Activated CD8-positive, alpha-beta T cell treated with anti-CD3 and anti-CD28 coated beads, Interleukin-2, amount 10 ng/mL, durations not matched to agents 7 days and 5 days (primary cell): ENCODE results near the gene MEF2A. TPM values are rescaled to one million over a fixed set of nuclear protein-coding genes. Genes with fewer than 3 reads are reported as not detected.
"Not testable (repeated sequence)": the region's sequence is repeated elsewhere in the genome, so short reads cannot be mapped to it uniquely, and the experiment has no call there.

Experiments used
- ATAC-seq: fragments of 150-1000 bp; cut with Tn5 transposase; one replicate; pipeline ENCODE4 v1.10.0; 2021; ENCODE audit warnings: moderate library complexity
- CTCF ChIA-PET: fragments of 350-600 bp; sonication (Branson Sonifier 250); formaldehyde crosslinking; loops from one replicate; lab custom pipeline; 2021; ENCODE audit warnings: antibody characterized with exemption; lab: Charles Lee
- POLR2A ChIA-PET: fragments of 350-600 bp; sonication (Branson Sonifier 250); formaldehyde crosslinking; loops from one replicate; lab custom pipeline; 2021; ENCODE audit warnings: antibody characterized with exemption; lab: Charles Lee
- DNase-seq: peaks from one replicate; pipeline ENCODE4 v3.0.0-alpha.2; 2020
- H3K27ac Mint-ChIP-seq: one replicate; pipeline ENCODE4 v1.8.0; 2021; ENCODE audit warnings: mild to moderate bottlenecking, mixed read lengths
- H3K27me3 Mint-ChIP-seq: one replicate; pipeline ENCODE4 v1.8.0; 2021; ENCODE audit warnings: low read depth, mixed read lengths
- H3K36me3 Mint-ChIP-seq: one replicate; pipeline ENCODE4 v1.8.0; 2021; ENCODE audit warnings: low read depth, mixed read lengths
- H3K4me1 Mint-ChIP-seq: one replicate; pipeline ENCODE4 v1.8.0; 2021; ENCODE audit warnings: low read depth, mixed read lengths
- H3K4me3 Mint-ChIP-seq: one replicate; pipeline ENCODE4 v1.8.0; 2021; ENCODE audit warnings: mild to moderate bottlenecking, mixed read lengths
- H3K9me3 Mint-ChIP-seq: one replicate; pipeline ENCODE4 v1.8.0; 2022; ENCODE audit warnings: mixed read lengths; ENCODE audit not compliant: insufficient read depth
- total RNA-seq, 2 experiments: library from RNA; stranded (reverse); gene quantifications; one replicate each; pipeline ENCODE4 v1.2.3, GENCODE V29; 2021

MEF2A gene
- total RNA-seq, result 10 to 100 TPM; 26.7 to 27.0 TPM

GRCh38 chr15:99565299-99566156, at the start of gene MEF2A:
MEF2A (plus strand) TSS chr15:99565984; CDS start chr15:99633120, 67,136 bp downstream.
- POLR2A ChIA-PET, result interaction anchor here (0.5 to 2.0 kb wide), 6 partner anchors 16 to 139 kb away, joined by 3 to 6 read pairs (median 4); no protein-coding TSS in a partner anchor
- Mint-ChIP-seq H3K4me3 (peak within 1 kb of the TSS; percentile 93), H3K27ac (peak within 1 kb of the TSS; percentile 94)

GRCh38 chr15:99518191-99518590, 47.6 kb upstream of the MEF2A start:
- Mint-ChIP-seq H3K36me3 (peaks cover 5% of the 10 kb centered on the region), H3K4me3 (no peak overlapping the region), H3K27ac (no peak overlapping the region), H3K27me3 (no peaks in the 10 kb centered on the region), H3K4me1 (peaks cover under 1% of the 10 kb centered on the region), H3K9me3 (no peaks in the 10 kb centered on the region)
- no peak for DNase-seq
- ChIA-PET CTCF (no interaction called here), POLR2A (no interaction called here)
- no peak for ATAC-seq

More at GRCh38 chr15:99565299-99566156, at the start of gene MEF2A:
- Mint-ChIP-seq H3K36me3 (peaks cover 2% of the 10 kb centered on the region), H3K9me3 (no peaks in the 10 kb centered on the region), H3K4me1 (peaks cover 41% of the 10 kb centered on the region), H3K27me3 (peaks cover 10% of the 10 kb centered on the region)
- CTCF ChIA-PET, result interaction anchor here (1.9 to 7.3 kb wide), 2 partner anchors 139 to 293 kb away, joined by 4 to 66 read pairs; no protein-coding TSS in a partner anchor
- ATAC-seq (peak; percentile 82), DNase-seq (peak; percentile 94)

DNA sequence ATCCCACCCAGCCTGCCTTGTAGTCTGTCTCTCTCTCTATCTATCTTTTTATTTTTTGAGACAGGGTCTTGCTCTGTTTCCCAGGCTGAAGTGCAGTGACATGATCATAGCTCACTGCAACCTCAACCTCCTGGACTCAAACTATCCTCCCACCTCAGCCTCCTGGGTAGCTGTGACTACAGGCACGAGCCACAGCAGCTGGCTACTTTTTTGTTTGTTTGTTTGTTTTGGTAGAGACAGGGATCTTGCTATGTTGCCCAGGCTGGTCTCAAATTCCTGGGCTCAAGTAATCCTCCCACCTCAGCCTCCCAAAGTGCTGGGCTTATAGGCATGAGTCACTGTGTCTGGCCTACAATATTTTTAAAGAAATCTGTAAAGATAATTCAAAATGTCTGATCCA, 46.4 kb upstream of the MEF2A start:
- ATAC-seq, H3K9me3 Mint-ChIP-seq, H3K36me3 Mint-ChIP-seq, H3K4me1 Mint-ChIP-seq, H3K27me3 Mint-ChIP-seq, H3K27ac Mint-ChIP-seq, DNase-seq, POLR2A ChIA-PET, H3K4me3 Mint-ChIP-seq: not testable (repeated sequence)
- CTCF ChIA-PET, result interaction anchor here (0.8 kb wide), 1 partner anchor 185 kb away, joined by 3 read pairs; no protein-coding TSS in a partner anchor

DNA sequence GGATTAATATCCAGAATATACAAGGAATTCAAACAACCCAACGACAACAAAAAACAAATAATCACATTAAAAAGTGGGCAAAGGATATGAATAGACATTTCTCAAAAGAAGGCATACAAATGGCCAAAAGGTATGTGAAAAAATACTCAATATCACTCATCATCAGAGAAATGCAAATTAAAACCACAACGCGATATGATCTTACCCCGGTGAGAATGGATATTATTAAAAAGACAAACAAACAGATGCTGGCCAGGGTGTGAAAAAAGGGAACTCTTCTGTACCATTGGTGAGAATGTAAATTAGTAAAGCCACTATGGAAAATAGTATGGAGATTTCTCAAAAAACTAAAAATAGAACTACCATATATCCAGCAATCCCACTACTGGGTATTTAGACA, 43.5 kb upstream of the MEF2A start:
- no peaks in the 10 kb centered on the region for H3K36me3 Mint-ChIP-seq
- no peak overlapping the region for H3K4me3 Mint-ChIP-seq
- no peak overlapping the region for H3K27ac Mint-ChIP-seq
- no peak for DNase-seq
- peaks cover 13% of the 10 kb centered on the region for H3K4me1 Mint-ChIP-seq
- ATAC-seq, result no peak
- ChIA-PET POLR2A (no interaction called here), CTCF (no interaction called here)
- H3K27me3 Mint-ChIP-seq, result no peaks in the 10 kb centered on the region
- no peaks in the 10 kb centered on the region for H3K9me3 Mint-ChIP-seq

DNA sequence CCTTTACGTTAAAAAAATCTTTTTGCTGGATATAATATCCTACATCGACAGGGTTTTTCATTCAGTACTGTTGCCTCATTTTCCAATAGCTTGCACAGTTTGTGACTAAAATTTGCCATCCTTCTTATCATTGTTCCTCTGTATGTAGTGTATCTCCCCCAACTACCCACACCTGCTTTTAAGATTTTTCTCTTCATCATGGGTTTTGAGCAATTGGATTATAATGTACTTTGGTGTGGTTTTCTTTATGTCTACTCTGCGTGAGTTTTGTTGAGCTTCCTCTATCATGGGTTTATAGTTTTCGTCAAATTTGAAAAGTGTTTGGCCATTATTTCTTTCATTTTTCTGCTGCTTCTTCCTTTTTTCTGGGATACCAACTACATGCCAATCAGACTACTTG, 39.6 kb upstream of the MEF2A start:
- DNase-seq (no peak), ATAC-seq (no peak)
- POLR2A ChIA-PET, result no interaction called here
- Mint-ChIP-seq H3K27ac (no peak overlapping the region), H3K4me1 (peaks cover 13% of the 10 kb centered on the region), H3K4me3 (no peak overlapping the region), H3K9me3 (peaks cover 9% of the 10 kb centered on the region), H3K36me3 (peaks cover 7% of the 10 kb centered on the region), H3K27me3 (peaks cover 4% of the 10 kb centered on the region)
- CTCF ChIA-PET, result no interaction called here

- no peak for ATAC-seq
- ChIA-PET CTCF (no interaction called here), POLR2A (interaction anchor here (0.6 kb wide), 1 partner anchor 39 kb away, joined by 3 read pairs; the partner anchor contains the start of gene MEF2A)
- H3K27ac Mint-ChIP-seq, result no peak overlapping the region
- H3K9me3 Mint-ChIP-seq, result peaks cover 9% of the 10 kb centered on the region
- DNase-seq, result no peak
- peaks cover 13% of the 10 kb centered on the region for H3K4me1 Mint-ChIP-seq
- no peak overlapping the region for H3K4me3 Mint-ChIP-seq
- H3K27me3 Mint-ChIP-seq, result peaks cover 4% of the 10 kb centered on the region
- peaks cover 7% of the 10 kb centered on the region for H3K36me3 Mint-ChIP-seq
Measured at GRCh38 chr15:99526671-99527070, 39.1 kb upstream of the MEF2A start.

GRCh38 chr15:99536422-99537040, 29.3 kb upstream of the MEF2A start:
- DNase-seq (no peak), ATAC-seq (no peak)
- Mint-ChIP-seq H3K27ac (no peak overlapping the region), H3K9me3 (no peaks in the 10 kb centered on the region), H3K4me1 (no peaks in the 10 kb centered on the region), H3K4me3 (no peak overlapping the region), H3K27me3 (peaks cover 3% of the 10 kb centered on the region), H3K36me3 (no peaks in the 10 kb centered on the region)
- ChIA-PET POLR2A (no interaction called here), CTCF (no interaction called here)

DNA sequence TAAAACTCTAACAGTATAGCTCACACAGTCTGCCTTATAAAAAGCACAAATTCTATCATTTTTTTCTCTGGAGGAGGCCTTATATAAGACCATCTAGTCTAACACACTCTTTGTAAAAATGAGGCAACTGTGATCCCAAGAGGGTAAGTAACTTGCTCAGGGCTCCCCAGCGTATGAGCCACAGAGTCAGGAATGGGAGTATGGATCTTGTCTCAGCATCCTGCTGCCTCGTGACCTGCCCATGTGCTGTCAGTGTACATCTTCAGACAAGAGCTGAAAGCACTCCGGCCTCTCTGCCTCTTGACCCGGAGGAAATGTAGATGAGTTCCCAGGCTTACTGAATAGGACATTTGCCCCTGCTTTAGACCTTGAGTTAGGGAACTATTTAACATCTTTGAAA, 28.4 kb upstream of the MEF2A start:
- H3K9me3 Mint-ChIP-seq, result no peaks in the 10 kb centered on the region
- ATAC-seq (no peak), DNase-seq (no peak)
- POLR2A ChIA-PET, result no interaction called here
- H3K36me3 Mint-ChIP-seq, result no peaks in the 10 kb centered on the region
- CTCF ChIA-PET, result interaction anchor here (0.9 to 1.1 kb wide), 2 partner anchors 13 to 265 kb away, joined by 3 read pairs; no protein-coding TSS in a partner anchor
- no peak overlapping the region for H3K4me3 Mint-ChIP-seq
- peaks cover 2% of the 10 kb centered on the region for H3K27me3 Mint-ChIP-seq
- no peaks in the 10 kb centered on the region for H3K4me1 Mint-ChIP-seq
- no peak overlapping the region for H3K27ac Mint-ChIP-seq

DNA sequence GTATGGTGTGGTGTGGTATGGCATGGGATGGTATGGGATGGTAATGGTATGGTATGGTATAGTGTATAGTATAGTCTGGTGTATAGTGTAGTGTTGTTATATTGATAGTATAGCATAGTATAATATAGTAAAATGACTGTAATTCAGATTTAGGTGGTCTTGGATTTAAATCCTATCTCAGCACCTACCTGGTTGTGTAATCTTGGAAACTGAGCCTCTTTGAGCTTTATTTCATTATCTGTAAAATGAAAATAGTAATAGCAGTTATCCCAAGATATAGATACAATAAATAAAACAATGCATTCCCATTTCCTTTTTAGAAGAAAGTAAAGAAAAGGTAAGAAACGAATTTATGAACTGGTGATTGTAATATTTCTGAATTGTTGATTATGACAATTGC, 27.5 kb upstream of the MEF2A start:
- no peaks in the 10 kb centered on the region for H3K4me1 Mint-ChIP-seq
- ATAC-seq (no peak), DNase-seq (no peak)
- no peaks in the 10 kb centered on the region for H3K27me3 Mint-ChIP-seq
- no peaks in the 10 kb centered on the region for H3K9me3 Mint-ChIP-seq
- no peak overlapping the region for H3K27ac Mint-ChIP-seq
- no peaks in the 10 kb centered on the region for H3K36me3 Mint-ChIP-seq
- CTCF ChIA-PET, result interaction anchor here (0.9 to 1.1 kb wide), 2 partner anchors 14 to 266 kb away, joined by 3 read pairs; no protein-coding TSS in a partner anchor
- H3K4me3 Mint-ChIP-seq, result no peak overlapping the region
- POLR2A ChIA-PET, result no interaction called here

DNA sequence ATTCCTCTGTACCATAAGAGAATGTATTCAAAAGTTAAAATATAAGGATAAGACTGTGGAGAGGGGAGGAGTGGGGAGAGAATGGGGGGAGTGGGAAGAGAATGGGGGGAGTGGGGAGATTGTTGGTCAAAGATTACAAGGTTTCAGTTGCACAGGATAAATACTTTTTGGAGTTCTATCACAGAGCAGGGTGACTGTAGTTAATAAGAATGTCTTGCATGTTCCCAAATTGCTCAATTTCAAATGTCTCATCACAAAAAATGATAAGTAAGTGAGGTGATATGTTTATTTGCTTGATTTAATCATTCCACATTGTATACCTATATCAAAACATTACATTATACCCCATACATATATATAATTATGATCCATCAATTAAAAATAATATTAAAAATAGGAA, 23.0 kb upstream of the MEF2A start:
- Mint-ChIP-seq H3K9me3 (no peaks in the 10 kb centered on the region), H3K36me3 (no peaks in the 10 kb centered on the region), H3K4me1 (no peaks in the 10 kb centered on the region), H3K27ac (no peak overlapping the region), H3K27me3 (peaks cover 2% of the 10 kb centered on the region), H3K4me3 (no peak overlapping the region)
- POLR2A ChIA-PET, result no interaction called here
- DNase-seq (no peak), ATAC-seq (no peak)
- CTCF ChIA-PET, result no interaction called here

DNA sequence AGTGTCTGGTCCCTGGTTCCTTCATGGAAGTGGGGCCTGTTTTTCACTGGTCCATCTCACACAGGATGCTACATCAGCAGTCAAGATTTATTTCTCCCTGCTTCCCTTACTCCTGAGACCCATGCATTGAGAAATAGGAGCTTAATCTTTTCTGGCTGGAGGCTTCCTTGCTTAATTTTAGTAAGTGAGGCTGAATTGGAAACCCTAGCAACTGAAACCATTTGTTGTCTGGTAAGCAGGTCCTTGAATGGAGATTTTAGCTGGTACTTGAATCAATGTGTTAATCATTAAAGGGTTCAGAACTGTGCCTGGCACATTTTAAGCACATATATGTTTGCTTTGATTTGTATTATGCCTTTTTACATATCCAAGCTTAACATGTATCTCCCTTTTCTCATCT, 20.2 kb upstream of the MEF2A start:
- no peak overlapping the region for H3K27ac Mint-ChIP-seq
- H3K4me1 Mint-ChIP-seq, result no peaks in the 10 kb centered on the region
- CTCF ChIA-PET, result interaction anchor here (1.1 kb wide), 1 partner anchor 159 kb away, joined by 5 read pairs; no protein-coding TSS in a partner anchor
- H3K4me3 Mint-ChIP-seq, result no peak overlapping the region
- no peak for DNase-seq
- H3K36me3 Mint-ChIP-seq, result no peaks in the 10 kb centered on the region
- H3K9me3 Mint-ChIP-seq, result no peaks in the 10 kb centered on the region
- H3K27me3 Mint-ChIP-seq, result peaks cover 2% of the 10 kb centered on the region
- no peak for ATAC-seq
- POLR2A ChIA-PET, result no interaction called here
